ENCODE measurements around the gene RTN4RL1.

RTN4RL1 gene

DNA sequence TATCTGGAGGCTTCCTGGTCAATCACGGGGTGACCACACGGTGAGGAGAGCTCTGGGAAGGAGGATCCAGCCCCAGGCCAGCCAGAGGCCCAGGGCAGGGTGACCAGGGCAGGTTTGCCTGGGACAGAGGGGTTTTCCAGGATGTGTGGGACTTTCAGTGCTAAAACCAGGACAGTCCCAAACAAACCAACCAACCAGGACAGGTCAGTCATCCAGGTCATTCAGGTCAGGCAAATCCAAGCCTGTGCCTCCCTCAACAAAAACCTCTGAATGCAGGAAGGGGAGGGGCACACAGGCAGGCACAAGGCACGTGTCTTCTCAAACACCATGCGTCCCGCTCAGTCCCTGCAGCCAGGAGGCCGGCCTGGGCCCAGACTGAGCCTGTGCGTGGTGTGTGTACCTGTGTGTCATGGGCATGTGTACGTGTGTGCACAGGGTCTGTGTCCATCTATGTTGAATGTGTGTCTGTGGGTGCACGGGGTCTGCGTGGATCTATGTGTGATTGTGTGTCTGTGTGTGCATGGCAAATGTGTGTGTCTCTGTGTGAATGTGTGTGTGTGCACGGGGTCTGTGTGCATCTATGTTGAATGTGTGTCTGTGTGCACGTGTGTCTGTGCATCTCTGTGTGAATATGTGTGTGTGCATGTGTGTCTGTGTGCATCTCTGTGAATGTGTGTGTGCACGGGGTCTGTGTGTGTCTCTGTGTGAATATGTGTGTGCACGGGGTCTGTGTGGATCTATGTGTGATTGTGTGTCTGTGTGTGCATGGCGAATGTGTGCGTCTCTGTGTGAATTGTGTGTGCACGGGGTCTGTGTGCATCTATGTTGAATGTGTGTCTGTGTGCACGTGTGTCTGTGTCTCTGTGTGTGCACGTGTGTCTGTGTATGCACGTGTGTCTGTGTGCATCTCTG lies 78.9 kb downstream of the RTN4RL1 start:
- no peak for DNase-seq

DNA sequence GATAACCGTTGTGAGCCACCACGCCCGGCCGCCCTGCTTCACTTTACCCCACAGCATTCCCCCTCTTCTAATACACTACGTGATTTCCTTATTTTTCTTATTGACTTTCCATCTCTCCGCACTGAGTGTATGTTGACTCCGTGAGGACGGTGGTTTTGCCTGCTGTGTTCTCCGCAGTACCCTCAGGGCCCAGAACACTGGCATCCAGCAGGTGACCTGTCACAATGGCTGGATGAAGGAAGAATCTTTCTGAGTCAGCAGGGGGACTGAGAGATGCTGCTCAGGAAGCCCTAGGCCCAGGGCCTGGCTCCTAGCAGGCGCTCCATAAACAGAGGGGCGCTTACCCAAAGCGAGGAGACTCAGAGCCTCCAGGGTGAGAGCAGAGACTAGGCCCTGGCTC lies 79.5 kb downstream of the RTN4RL1 start:
- DNase-seq = no peak

DNA sequence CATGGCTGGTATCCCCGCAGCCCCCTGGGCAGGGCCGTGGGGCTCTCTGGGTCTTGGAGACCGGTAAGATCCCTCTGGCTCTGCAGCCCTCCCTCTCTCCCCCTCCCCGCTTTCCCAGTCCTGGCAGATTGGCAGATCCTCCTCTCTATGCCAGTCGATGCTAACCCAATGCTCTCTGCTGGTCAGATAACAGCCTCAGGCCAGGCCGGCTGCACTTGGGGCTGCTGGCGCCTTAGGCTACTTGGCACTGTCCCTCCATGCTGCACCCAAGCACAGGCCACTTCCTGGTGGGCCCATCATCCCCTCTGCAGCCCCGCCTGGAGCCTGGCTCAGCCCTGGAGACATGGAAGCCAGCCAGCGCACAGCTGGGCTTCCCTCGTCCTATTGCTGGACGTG lies 81.7 kb downstream of the RTN4RL1 start:
- DNase-seq = no peak

DNA sequence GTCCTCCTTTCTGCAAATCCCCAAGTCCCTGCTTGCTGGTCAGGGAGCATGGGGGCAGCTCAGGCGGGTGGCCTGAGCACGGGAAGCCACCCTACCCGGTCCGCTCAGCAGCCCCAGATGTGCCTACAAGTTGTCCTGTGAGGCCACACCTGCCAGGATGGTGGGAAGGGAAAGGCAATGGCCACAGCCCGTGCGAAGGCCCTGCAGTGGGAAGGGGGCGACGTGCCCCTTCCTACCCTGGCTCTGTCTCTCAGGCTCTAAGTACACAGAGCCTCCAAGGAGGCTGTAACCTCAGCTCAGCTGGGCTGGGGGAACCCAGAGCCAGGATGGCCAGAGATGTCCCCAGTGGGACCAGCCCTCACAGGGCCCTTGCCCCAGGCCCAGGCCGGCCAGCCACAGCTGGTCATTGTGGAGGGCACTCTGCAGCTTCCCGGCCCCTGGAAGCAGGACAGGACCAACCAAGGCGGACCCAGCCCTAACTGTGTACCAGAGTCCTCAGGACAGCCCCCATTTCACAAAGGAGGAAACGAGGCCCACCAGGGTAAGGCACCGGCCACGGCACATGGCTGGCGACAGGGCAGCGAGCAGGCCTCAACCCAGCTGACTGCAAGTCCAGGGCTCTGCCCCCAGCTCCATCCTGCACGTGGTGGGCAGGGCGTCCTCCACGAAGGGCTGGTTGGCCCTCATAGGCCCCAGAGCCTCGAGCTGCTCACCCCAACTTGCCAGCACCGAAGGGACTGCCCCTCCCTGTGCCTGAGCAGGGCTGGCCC lies 82.3 kb downstream of the RTN4RL1 start:
- no peak for DNase-seq

DNA sequence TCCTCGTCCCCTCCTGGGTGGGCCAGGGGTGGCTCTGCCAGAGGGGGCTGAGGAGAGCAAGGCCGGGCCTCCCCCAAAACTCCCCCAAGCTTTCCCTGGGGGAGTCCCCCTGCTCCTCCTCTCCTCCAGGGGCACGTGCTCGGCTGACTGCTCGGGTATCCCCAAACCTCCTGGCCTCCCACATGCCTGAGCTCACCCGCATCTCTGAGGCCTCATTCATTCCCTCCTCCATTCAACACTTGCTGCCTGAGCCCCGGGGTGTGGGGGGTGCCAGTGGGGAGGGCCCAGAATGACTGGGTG lies 83.1 kb downstream of the RTN4RL1 start:
- no peak for DNase-seq

DNA sequence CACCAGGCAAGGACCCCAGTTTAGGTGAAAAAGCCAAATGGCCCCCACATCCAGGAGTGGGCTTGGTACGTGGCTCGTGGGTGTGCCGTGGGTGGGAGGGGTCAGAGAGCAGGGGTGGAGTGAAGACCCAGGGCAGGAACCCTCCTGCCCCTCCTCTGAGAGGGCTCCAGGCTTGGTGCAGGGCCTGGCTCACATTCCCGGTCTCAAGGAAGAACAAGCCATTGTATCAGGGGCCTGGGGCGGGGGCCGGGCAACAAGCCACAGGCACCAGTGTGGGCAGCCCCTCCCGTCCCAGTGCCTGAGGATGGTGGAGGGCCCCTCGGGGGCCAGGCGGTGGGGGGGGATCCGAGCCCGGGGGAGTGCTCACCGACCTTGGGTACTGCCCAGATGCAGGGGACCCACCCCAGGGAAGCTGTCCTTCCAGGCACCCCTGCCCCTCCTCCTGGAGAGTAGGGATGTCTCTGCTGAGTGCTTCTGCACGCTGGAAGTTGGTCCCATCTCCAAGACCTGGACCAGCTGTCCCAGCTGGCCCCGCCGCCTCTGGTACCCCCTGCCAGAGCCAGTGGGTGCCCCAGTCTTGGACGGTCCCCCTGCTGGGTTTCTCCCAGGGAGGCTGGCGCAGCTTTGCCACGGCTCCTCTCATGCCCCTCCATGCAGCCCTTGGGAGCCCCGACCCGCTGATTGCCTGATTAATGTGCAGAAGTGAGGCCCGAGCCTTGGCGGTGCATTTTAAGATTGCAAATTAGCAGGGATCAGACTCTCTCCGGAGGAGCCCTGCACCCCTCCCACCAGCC lies 83.7 kb downstream of the RTN4RL1 start:
- no peak for DNase-seq

DNA sequence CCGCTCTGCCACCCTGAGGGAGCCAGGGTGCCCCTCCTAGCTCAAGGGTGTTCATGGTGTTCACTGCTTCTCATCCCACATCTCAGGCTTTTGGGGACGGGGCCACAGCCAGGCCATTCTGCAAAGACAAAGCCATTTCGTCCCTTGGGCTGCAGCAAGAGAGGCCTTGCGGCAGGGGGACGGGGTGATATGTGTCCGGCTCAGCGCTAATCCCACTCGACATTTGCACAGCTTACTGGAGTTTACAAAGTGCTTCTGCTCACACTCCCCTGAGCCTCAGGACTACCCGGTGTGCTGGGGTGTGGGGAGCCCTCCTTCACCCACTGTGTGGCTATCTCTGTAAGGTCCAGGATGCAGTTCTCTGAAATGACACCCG lies 84.3 kb downstream of the RTN4RL1 start:
- DNase-seq = no peak

DNA sequence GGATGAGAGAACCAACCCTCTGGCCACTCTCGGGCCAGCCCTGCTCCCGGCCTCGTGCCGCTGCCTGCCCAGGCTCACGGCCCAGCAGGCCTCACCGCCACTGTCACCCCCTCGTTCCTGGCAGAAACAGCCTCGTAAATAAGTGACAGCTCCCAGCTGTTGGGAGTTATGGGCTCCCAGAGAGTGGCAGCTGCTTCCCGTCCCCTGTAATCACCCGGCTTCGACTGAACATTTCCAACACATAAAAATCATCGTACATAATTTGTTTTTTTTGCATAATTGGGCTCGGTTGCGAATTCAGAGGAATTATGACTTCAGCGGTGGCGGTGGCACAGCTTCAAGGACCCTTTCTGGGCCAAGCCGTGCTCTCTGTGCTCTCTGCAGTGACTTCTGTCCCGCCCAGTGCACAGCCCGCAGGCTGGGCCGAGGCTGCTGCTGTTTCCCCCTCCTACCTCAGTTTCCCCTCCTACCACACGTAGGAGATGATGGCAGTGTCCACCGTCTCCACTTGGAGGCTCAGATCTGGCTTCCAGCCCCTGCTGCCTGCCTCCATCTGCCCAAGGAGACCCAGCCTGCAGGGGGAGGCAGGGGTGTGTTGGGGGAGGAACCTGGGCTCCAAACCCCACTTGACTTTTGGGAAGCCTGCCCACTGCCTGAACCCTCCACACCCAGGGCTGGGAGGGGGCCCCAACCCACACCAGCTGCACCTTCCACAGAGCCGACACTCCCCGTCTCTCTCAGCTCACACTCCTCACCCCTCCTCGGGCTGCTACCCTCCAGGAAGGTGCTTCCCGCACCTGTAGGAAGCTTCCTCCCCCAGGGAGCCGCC lies 84.9 kb downstream of the RTN4RL1 start:
- no peak for DNase-seq

DNA sequence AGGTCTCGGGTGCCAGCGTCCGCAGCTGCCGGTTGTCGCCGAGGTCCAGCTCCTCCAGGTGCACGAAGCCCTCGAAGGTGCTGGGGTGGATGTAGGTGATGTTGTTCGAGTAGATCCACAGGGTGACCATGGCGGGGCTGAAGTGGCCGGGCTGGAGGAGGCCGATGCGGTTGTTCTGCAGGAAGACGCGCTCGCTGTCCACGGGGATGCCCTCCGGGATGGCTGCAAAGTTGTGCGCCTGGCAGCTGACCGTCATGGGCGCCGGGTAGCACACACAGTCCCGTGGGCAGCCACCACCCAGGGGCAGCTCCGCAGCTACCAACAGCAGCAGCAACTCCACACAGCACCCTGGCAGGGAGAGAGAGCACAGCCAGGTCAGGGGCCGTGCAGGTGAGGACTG lies 87.7 kb downstream of the RTN4RL1 start:
- no peak for DNase-seq

DNA sequence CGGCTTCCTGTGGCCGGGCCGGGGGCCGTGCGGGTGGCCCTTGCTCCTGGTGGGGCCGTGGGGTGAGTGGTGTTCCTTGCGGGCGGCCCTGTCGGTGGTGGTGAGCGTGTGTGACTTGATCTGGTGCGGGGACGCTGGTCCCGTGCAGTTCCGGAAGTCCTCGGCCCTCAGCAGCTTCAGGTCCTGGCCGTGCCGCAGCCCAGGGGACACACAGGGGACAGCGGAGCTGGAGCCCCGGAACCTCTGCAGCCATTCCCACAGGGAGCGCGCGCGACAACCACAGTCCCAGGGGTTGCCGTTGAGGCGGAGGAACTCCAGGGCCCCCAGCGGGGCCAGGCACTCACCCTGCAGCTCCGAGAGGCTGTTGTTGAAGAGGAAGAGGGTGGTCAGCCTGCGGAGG lies 88.4 kb downstream of the RTN4RL1 start:
- no peak for DNase-seq

DNA sequence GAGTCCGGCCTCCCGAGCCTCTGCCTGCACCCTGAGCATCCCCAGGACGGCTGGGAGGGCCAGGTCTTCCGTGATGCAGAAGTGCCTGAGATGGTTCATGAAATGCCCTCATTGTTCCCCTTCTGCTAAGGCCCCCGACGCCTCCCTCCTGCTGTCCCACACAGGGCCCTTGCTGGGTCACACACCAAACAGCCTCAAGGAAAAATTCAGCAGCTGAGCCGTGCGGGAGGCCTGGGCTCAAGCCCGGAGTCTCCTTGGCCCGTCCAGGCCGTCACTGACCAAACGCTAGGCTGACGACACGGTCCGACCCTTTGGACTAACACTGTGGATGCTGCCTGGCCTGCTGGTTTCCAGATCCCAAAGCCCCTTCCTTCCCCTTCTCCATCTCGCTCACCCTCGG lies 90.2 kb downstream of the RTN4RL1 start:
- no peak for DNase-seq

DNA sequence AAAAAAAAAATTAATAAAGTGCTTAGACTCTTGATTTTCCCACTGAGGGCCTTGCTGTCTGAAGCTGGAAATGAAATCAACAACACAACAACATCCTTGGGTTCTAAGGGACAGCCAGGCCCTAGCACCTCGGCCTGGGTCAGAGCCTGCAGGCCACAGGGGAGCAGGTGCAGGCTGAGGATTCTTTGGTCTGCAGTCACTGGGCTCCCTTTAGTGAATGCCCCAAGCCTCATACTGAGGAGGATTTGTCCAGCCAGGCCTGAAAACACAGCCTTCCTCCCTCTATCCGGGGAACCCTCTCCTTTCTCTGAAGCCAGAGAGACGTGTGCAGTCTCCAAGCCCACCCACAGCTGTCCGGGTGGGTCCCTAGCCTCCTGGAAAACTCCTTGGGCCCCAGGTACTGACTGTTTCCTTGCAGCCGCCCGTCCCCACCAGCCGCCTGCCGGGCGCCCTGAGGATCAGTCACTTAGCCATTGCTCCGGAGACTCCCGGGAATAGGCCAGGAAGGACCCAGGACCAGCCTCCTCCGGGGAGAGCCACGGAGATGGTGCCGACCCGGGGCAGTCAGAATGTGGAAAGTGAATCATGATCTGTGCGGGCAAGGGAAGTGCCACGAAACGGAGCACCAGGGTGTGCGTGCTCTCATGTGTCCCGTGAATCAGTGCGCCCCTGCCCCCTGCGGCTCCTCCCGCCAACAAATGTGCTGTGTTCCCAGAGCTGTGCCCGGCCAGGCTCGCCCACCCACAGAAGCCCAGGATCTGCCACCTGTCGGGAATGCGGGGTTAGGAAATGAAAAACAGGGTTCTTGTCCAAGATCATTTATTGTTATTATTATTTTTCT lies 91.0 kb downstream of the RTN4RL1 start:
- no peak for DNase-seq

DNA sequence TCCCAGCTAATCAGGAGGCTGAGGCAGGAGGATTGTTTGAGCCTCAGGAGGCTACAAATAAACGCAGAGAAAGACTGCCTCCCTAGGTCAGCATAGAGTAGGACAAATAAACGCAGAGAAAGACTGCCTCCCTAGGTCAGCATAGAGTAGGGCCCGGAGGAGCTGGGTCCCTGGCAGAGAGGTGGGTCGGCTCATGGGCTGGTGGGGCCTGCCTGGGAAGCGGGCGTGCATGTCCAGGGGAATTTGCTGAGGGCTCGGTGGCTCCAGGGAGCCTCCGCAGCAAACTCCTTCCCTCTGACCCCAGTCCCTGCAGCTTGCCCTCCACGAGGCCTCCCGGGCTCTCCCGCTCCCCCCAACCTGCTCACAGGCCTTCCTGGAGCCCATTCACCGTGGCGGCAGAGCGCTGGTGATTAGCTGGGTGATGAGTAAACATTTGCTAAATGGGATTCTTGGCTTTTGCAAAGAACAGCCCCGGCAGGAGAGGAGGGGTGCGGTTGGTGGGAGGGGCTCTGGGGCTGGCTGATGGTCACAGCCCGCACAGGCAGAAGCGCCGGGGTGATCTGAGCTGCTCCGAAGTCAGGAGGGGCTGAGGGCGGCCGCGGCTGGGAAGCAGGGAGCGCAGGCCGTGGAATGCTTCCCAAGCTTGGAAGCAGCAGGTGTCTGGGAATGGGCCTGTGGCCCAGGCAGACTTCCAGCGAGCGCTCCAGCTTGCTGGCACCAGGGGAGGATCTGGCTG lies 93.1 kb downstream of the RTN4RL1 start:
- DNase-seq = peak in 1 of 2 donors; percentile 36

DNA sequence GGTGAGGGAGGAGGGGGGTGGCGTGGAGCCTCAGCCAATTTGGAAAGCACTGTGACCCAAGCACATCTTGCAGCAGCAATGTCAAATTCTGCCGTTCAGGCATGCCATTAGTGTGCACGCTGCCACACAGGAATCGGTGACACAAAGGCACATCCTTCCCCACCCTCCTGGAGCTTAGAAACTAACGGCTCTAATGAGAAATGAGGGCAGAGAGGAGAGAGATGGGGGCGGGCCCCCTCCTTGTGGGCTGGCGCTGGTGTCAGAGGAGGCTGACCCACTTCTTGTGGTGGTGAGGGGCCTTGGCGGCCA lies 94.8 kb downstream of the RTN4RL1 start:
- DNase-seq = no peak

DNA sequence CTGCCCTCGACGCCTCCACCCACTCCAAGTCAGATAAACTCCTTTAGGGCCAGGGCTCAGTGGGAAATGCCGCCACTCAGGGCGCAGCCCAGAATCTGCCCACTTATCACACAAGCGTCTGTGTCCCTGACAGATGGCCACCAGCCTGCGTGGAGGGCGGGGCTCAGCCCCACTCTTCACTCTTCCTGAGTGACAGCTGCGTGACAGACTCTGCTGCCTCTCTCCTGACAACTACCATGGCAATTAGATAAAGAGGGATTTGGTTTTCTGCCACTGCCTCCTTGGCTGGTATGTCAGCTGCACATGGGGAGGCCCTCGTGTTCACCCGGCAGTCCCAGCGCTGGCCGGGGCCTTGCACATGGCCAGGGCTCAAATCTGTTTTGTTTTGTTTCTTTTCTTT lies 96.2 kb downstream of the RTN4RL1 start:
- DNase-seq = no peak

DNA sequence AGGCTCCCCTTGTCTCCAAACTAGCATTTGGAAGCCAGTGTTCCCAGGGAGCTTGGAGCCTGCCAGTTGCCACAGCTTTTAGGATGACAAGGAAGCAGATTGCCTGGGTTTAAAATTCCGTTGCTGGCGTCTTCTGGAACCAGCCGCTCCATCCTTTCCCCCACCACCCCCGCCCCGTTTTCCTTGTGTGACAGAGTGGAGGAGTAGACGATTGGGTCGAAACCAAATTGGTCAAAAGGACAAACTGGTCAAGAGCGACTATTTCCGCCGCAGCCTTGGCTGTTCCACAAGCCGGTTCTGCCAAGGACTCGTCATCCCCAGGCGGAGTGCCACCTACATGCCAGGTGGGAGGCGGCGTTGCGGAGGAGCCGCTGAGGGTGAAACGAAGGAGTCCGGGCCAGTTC lies 104.2 kb downstream of the RTN4RL1 start:
- peak; percentile 50 to 79 for DNase-seq

DNA sequence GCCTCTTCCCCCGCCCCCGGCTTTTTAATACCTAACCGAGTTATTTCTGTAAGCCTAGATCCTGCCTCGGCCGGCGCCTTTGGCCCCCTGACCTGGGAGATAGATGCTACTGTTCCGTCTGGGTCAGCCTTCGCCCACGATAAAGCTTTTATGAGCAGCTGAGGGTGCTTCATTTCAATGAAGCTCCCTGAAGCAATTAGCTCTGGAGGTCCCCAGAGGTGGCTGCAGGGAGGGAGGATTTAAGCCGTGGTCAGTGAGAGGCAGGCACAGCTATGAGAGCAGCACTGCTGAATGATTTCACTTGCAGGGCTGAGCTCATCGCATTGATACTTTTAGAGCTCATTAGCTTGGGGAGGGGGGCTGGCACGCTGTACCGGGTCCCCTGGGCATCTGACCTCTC lies 105.9 kb downstream of the RTN4RL1 start:
- DNase-seq = no peak

DNA sequence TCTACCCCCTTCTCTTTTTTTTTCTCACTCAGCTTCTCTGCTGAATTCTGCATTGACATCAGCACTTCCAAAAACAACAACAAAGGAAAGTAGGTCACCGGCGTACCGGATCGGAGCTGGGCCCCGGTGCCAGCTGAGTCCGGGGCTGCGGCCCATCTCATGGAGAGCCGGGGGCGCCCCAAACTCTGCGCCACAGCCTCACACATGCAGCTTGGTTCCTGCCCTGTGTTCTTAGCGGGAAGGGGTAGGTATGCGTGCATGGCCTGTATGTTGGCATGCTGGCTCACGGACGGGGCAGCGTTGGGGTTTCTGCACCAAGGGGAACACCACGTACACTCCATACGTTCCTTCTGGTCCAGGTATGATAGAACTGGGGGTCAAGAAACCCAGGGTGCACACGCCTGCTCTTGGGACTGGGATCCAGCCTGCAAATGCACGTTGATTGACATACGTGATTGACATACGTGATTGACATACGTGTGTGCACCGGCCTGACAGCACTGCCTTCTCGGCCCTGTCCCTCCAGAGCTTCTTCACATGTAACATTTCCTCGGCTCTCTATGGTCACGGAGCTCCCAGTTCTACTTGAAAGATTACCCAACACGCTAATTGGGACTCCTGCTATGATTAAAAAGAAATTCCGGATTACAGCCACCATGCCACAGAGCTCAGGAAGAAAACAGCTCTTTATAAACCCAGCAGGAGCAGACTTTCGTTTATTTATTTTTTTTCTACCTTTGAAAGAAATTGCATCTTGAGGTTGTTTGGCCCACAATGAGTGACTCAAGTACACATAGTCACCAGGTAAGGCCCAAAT lies 106.6 kb downstream of the RTN4RL1 start:
- DNase-seq = no peak

DNA sequence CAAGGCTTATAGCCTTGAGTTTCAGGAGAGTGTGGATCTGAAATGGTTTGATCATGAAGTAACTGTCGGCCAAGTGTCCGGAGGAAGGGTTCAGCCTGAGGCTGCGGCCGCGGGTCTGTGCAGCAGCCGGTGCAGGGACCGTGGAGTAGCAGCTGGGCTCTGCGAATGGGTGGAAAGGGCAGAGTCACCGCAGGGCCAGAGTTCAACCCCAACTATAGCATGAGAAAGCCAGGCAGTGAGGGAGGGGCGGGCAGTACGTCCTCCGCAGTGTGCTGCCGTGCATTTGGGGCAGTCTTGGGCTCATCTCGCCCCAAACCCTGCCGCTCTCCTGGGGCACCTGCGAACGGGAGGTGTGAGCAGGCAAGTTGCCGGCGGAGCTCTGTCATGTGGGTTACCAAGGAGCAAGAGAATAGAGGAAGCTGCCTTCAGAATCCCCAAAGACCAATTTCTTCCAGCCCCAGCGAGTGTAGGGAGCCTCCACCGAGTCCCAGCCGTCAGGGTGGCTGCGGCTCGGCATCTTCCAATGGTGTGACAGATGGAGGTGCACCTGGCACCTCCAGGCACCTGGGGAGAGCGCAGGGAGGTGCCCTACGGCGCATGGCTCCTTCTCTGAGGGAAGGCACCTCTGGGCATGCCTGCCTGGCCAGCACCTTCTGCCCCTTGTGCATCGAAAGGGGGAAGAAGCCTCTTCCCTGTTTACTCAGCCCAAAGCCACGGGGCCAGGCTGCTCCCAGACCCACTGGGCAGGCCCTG lies 108.0 kb downstream of the RTN4RL1 start:
- DNase-seq = no peak

DNA sequence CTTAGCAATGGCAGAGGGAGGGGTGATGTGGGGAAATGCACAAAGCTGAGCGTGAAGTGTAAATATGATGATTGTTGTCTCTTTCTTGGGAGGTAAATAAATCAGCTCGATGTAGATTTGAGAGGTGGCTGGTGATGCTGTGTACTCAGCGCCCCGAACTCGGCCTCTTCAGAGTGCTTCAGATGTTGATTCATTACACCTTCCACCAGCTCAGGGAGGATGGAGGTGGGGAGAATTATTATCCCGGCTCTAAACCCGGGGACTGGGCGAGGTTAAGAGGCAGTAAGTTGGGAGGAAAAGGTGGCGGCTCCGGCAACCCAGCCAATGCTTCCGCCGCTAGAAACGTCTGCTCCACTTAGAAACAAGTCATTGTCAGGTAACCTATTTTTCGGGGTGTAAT lies 108.8 kb downstream of the RTN4RL1 start:
- DNase-seq = no peak
